Retina (tissue), 1 donor: ENCODE results near the gene ATRAID.
A peak's percentile ranks its signal among the peaks of the same experiment; 100 is the strongest.

Source experiments
- DNase-seq: peaks from one replicate; pipeline ENCODE4 v3.0.0-alpha.2; 2016

The ATRAID gene

GRCh38 chr2:27220091-27220490 is 8.2 kb downstream of the ATRAID start:
- no peak for DNase-seq

- no peak for DNase-seq
Observed at GRCh38 chr2:27221166-27221565, 9.3 kb downstream of the ATRAID start.

- DNase-seq = no peak
Observed at GRCh38 chr2:27222407-27222806, 10.6 kb downstream of the ATRAID start.

GRCh38 chr2:27223416-27223815 is 11.6 kb downstream of the ATRAID start:
- DNase-seq = no peak

- no peak for DNase-seq
Observed at GRCh38 chr2:27225526-27225925, 13.7 kb downstream of the ATRAID start.

- DNase-seq = no peak
Observed at GRCh38 chr2:27227501-27227900, 15.7 kb downstream of the ATRAID start.

- no peak for DNase-seq
Observed at GRCh38 chr2:27231921-27232320, 20.1 kb downstream of the ATRAID start.

GRCh38 chr2:27233341-27233740 is 21.5 kb downstream of the ATRAID start:
- no peak for DNase-seq

- no peak for DNase-seq
Observed at GRCh38 chr2:27236136-27236535, 24.3 kb downstream of the ATRAID start.

GRCh38 chr2:27236626-27237025 is 24.8 kb downstream of the ATRAID start:
- no peak for DNase-seq

GRCh38 chr2:27237341-27237945 is 25.6 kb downstream of the ATRAID start:
- DNase-seq = no peak

- no peak for DNase-seq
Observed at GRCh38 chr2:27238976-27239375, 27.1 kb downstream of the ATRAID start.

GRCh38 chr2:27240406-27240805 is 28.6 kb downstream of the ATRAID start:
- no peak for DNase-seq

GRCh38 chr2:27241761-27242613 is 30.1 kb downstream of the ATRAID start:
- no peak for DNase-seq

- no peak for DNase-seq
Observed at GRCh38 chr2:27242614-27242951, 30.7 kb downstream of the ATRAID start.

GRCh38 chr2:27243391-27244130 is 31.7 kb downstream of the ATRAID start:
- DNase-seq = no peak

- no peak for DNase-seq
Observed at GRCh38 chr2:27245116-27245515, 33.3 kb downstream of the ATRAID start.

- DNase-seq = no peak
Observed at GRCh38 chr2:27245626-27246025, 33.8 kb downstream of the ATRAID start.

GRCh38 chr2:27247893-27248292 is 36.1 kb downstream of the ATRAID start:
- DNase-seq = no peak

- DNase-seq = no peak
Observed at GRCh38 chr2:27249159-27249890, 37.5 kb downstream of the ATRAID start.

GRCh38 chr2:27249891-27250651 is 38.2 kb downstream of the ATRAID start:
- DNase-seq = peak; percentile 72

GRCh38 chr2:27250652-27251379 is 39.0 kb downstream of the ATRAID start:
- no peak for DNase-seq
